ENCODE results near the gene NPIPB4. TPM values are rescaled to one million over a fixed set of nuclear protein-coding genes. Genes with fewer than 3 reads are reported as not detected.

The NPIPB4 gene
- 34.2 and 72.8 TPM in 2 replicates for total RNA-seq

GRCh38 chr16:21857656-21858055 is at the start of gene NPIPB4:
TSS of gene NPIPB4 (minus strand) at chr16:21857756. CDS start at chr16:21857378, 378 bp downstream.

Small RNA genes within 50 kb of the gene (small RNA-seq; reads per million reads assigned to genes)
- not detected for gene AC092375.3

Other genes with a start within 250 kb of the NPIPB4 start
- gene IGSF6, start 205.1 kb downstream of the NPIPB4 start, total RNA-seq = not detected in 2 replicates
- gene OTOA, start 193.8 kb downstream of the NPIPB4 start, total RNA-seq = under 0.01 and 0.29 TPM in 2 replicates
- gene UQCRC2, start 95.6 kb upstream of the NPIPB4 start, total RNA-seq = 193 and 205 TPM in 2 replicates
- not detected in 2 replicates for gene PDZD9, start 143.4 kb upstream of the NPIPB4 start, total RNA-seq
- gene MOSMO, start 150.4 kb upstream of the NPIPB4 start, total RNA-seq = 25.2 and 35.5 TPM in 2 replicates
- not detected in 2 replicates for gene VWA3A, start 234.8 kb upstream of the NPIPB4 start, total RNA-seq